Cardiac muscle cell (in vitro differentiated cells and primary cell): ENCODE data around the gene MYRF. TPM values are rescaled to one million over a fixed set of nuclear protein-coding genes. Genes with fewer than 3 reads are reported as not detected.
A peak's percentile ranks its signal among the peaks of the same experiment; 100 is the strongest.

Experiments
- DNase-seq, 2 donors: peaks; one replicate each; pipeline versions ENCODE4 v3.0.0 to v3.0.0-alpha.2; 2010 to 2017; ENCODE audit warnings: low read depth in 1 of 2, low spot score in 1 of 2
- H3K27ac ChIP-seq: fragments of 200-600 bp; sonication (generic); 2 replicates; pipeline ENCODE4 v1.5.1; 2016
- H3K27me3 ChIP-seq: fragments of 200-600 bp; sonication (generic); 2 replicates; pipeline ENCODE4 v1.6.0; 2016; ENCODE audit warnings: control low read depth
- H3K36me3 ChIP-seq: fragments of 200-600 bp; sonication (generic); 2 replicates; pipeline ENCODE4 v1.5.1; 2016; ENCODE audit warnings: control low read depth
- H3K4me1 ChIP-seq: fragments of 200-600 bp; sonication (generic); 2 replicates; pipeline ENCODE4 v1.8.1; 2017; ENCODE audit warnings: low read depth, mild to moderate bottlenecking, mixed run types
- H3K4me3 ChIP-seq: fragments of 200-600 bp; sonication (generic); 2 replicates; pipeline ENCODE4 v1.5.1; 2016; ENCODE audit warnings: mild to moderate bottlenecking
- H3K9me3 ChIP-seq: fragments of 200-600 bp; sonication (generic); 2 replicates; pipeline ENCODE4 v1.5.1; 2017; ENCODE audit warnings: low read depth, mild to moderate bottlenecking, control low read depth
- CTCF ChIP-seq: IDR thresholded peaks from 2 replicates; pipeline ENCODE4 v1.5.1; 2012; ENCODE audit warnings: low read depth, mild to moderate bottlenecking, low read length
- polyA plus RNA-seq: library from polyadenylated mRNA; unstranded; fragments of >200 nt; fragmentation: Nextera tagmentation; extraction: Ambion mirVana; gene quantifications from 2 replicates; pipeline ENCODE4 v1.2.1, GENCODE V29; 2016
- total RNA-seq: library from RNA; depleted of rRNA; stranded (reverse); fragments of >200 nt; gene quantifications from 2 replicates; pipeline ENCODE4 v1.2.3, GENCODE V29; 2016

MYRF gene
- total and polyA plus RNA-seq, 2 experiments from 2014 or later, result 29.3 to 56.9 TPM

GRCh38 chr11:61742391-61742790 lies 10.0 kb upstream of the MYRF start:
- no peaks in the 10 kb centered on the region for H3K27me3 ChIP-seq

GRCh38 chr11:61743486-61744095 lies 8.8 kb upstream of the MYRF start:
- no peak overlapping the region for H3K4me3 ChIP-seq
- no peaks in the 10 kb centered on the region for H3K36me3 ChIP-seq
- no peak for TF ChIP-seq CTCF
- no peaks in the 10 kb centered on the region for H3K9me3 ChIP-seq
- H3K4me1 ChIP-seq, result peaks cover 4% of the 10 kb centered on the region
- no peaks in the 10 kb centered on the region for H3K27me3 ChIP-seq
- no peak for DNase-seq
- H3K27ac ChIP-seq, result no peak overlapping the region

More at GRCh38 chr11:61742391-61742790, 10.0 kb upstream of the MYRF start:
- Histone ChIP-seq H3K4me3 (no peak overlapping the region), H3K27ac (no peak overlapping the region), H3K9me3 (no peaks in the 10 kb centered on the region), H3K4me1 (no peaks in the 10 kb centered on the region), H3K36me3 (no peaks in the 10 kb centered on the region)
- TF ChIP-seq CTCF, result no peak
- no peak for DNase-seq

GRCh38 chr11:61744181-61744580 lies 8.3 kb upstream of the MYRF start:
- Histone ChIP-seq H3K9me3 (no peaks in the 10 kb centered on the region), H3K27me3 (no peaks in the 10 kb centered on the region), H3K36me3 (no peaks in the 10 kb centered on the region), H3K4me1 (peaks cover 4% of the 10 kb centered on the region), H3K27ac (no peak overlapping the region), H3K4me3 (no peak overlapping the region)
- no peak for TF ChIP-seq CTCF
- DNase-seq, result no peak

- Histone ChIP-seq H3K27me3 (no peaks in the 10 kb centered on the region), H3K27ac (no peak overlapping the region), H3K36me3 (no peaks in the 10 kb centered on the region), H3K4me3 (no peak overlapping the region), H3K9me3 (no peaks in the 10 kb centered on the region), H3K4me1 (peaks cover 6% of the 10 kb centered on the region)
- TF ChIP-seq CTCF, result no peak
- no peak for DNase-seq
Observed at GRCh38 chr11:61744609-61745156, 7.8 kb upstream of the MYRF start.

GRCh38 chr11:61745781-61746441 lies 6.5 kb upstream of the MYRF start:
- Histone ChIP-seq H3K4me3 (no peak overlapping the region), H3K27ac (peak overlapping the region; percentile 26), H3K9me3 (no peaks in the 10 kb centered on the region), H3K4me1 (peaks cover 8% of the 10 kb centered on the region), H3K27me3 (no peaks in the 10 kb centered on the region), H3K36me3 (no peaks in the 10 kb centered on the region)
- DNase-seq, result no peak
- no peak for TF ChIP-seq CTCF
